ENCODE data around the gene PTGIR.

PTGIR gene

DNA sequence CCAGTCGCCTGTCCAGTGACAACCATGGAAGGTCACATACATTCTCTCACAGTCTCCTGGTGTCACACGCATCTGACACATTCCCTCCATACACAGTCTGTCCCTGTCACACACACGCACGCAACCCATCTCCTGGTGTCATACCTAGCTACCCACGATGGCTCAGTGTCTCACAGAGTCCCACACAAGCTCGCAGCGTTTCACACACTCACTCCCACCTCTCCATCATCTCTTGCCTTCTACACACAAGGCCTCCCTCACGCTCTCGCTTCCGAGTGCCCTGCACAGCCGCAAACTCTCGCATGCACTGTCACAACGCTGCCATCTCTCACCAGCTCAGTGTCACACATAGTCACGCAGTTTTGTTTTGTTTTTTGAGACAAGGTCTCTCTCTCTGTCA lies 12.3 kb upstream of the PTGIR start:
- no peak for DNase-seq (ENCODE audit: low spot score)
- Histone ChIP-seq H3K4me3 (no peak overlapping the region), H3K27ac (no peak overlapping the region)
- TF ChIP-seq, protein P1, sequence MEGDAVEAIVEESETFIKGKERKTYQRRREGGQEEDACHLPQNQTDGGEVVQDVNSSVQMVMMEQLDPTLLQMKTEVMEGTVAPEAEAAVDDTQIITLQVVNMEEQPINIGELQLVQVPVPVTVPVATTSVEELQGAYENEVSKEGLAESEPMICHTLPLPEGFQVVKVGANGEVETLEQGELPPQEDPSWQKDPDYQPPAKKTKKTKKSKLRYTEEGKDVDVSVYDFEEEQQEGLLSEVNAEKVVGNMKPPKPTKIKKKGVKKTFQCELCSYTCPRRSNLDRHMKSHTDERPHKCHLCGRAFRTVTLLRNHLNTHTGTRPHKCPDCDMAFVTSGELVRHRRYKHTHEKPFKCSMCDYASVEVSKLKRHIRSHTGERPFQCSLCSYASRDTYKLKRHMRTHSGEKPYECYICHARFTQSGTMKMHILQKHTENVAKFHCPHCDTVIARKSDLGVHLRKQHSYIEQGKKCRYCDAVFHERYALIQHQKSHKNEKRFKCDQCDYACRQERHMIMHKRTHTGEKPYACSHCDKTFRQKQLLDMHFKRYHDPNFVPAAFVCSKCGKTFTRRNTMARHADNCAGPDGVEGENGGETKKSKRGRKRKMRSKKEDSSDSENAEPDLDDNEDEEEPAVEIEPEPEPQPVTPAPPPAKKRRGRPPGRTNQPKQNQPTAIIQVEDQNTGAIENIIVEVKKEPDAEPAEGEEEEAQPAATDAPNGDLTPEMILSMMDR (IDR thresholded peaks at IDR 0.05): no peak

DNA sequence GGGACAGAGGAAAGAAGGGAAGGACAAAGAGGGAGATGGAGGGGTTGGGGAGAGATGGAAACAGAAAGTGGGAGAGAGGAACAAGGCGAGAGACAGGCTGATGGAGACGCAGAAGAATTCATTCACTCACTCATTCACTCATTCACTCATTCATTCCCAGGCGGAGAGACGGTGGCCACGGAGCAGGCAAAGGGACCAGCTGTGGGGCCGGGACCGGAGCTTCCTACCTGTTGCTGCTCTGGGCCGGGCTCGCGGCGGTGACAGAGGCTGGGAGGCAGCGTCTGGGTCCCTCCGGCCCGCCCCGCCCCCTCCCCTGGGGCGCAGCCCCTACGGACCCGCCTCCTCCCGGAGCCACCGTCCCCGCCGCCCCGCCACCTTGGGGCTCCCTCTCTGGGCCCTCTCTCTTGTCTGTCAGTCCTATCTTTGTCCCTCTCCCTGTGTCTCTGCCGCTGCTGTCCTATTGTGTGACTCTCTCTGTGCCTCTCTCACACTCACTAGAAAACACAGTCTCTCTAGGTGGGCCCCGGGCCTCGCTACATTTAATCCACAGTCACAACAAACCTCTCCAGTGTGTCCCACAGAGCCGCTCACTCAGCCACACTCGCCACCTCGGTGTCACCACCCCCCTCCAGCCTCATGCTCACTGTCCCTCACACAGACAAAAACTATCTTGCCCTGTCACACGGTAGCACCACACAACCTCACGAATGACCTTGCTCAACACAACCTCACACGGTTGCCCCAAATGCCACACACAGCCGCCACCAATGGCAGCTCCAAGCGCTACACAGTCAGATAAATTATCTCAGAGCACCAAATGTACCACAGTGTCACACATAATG lies 11.3 kb upstream of the PTGIR start, which contains the start of gene GNG8:
Gene GNG8 (minus strand): TSS at position 283 of the 842 bp plus-strand sequence. CDS start 1,520 bp downstream, outside the sequence.
- TF ChIP-seq, protein P1 (IDR thresholded peaks at IDR 0.05): no peak
- DNase-seq (ENCODE audit: low spot score): no peak
- Histone ChIP-seq H3K4me3 (peak within 1 kb of the TSS; percentile 71), H3K27ac (peak within 1 kb of the TSS in 1 of 2 donors; percentile 65)

DNA sequence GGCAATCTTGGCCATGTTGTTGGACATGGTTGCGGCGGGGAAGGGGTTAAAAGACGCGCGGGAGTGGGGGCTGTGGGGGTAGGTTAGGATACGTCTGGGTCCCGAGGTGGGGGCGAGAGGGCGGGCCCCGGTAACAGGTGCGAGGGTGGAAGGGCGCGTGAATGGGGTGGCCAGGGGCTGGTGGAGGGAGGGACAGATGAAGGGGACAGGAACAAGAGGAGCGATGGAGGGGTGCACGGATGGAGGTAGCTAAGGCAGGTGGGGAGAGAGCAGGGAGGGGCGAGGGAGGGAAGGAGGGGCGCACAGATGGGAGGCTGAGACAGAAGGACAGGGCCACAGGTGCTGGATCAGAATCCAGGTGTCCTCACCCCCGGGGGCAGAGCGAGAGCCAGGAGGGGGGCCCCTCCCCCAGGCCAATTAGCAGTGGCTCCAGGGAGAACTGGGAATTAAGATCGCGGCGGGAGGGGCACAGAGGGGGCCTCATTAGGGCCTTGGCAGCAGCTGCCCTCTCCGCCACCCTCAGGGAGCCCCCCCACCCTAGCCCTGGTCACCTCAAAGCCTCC lies 9.8 kb upstream of the PTGIR start:
- Histone ChIP-seq H3K4me3 (peak overlapping the region; percentile 71), H3K27ac (peak overlapping the region in 1 of 2 donors; percentile 65)
- no peak for DNase-seq (ENCODE audit: low spot score)
- TF ChIP-seq, protein P1 (IDR thresholded peaks at IDR 0.05): no peak

DNA sequence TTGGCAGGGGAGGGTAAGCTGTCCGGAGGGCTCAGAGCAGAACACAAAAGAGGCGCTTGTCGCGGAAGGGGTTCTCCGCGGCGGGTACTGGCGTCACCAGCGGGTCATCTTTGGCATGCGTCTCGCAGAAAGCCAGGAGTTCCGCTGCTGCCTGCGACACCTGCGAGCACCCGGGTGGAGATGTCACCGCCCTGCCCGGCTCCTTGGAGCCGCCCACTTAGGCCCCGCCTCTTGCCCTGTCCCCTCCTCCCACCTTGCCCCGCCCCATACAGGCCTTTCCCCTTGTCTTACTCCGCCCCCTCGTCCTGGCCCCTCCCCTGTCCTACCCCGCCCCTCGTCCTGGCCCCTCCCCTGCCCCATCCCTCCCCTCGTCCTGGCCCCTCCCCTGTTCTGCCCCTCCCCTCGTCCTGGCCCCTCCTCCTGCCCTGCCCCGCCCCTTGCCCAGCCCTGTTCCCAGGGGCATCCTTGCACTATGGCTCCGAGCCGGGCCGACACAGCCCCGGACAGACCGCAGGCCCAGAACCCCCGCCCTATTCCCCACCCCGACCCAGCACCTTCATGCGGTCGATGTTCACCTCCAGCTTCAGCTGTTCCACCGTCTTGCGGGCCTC lies 9.3 kb upstream of the PTGIR start:
- peak; percentile 92 for DNase-seq (ENCODE audit: low spot score)
- TF ChIP-seq, protein P1 (IDR thresholded peaks at IDR 0.05): no peak
- H3K27ac ChIP-seq: peak overlapping the region in 1 of 2 donors; percentile 65

DNA sequence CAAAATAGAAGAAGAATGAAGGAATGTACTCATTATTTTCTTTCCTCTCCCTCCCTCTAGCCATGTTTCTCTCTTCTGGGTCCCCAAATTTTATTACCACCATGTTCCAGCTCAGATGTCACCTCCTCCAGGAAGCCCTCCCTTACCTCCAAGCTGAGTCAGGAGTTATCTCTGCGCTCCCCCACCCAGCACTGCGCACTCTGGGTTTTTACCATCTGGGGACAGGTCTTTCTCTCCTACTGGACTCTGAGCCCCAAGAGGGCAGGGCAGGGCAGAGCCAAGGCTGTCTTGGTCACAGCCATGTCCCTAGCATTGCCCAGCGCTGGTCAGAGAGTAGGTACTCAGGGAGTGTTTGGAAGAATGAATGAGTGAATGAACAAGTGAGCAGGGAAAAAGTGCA lies 8.2 kb upstream of the PTGIR start:
- TF ChIP-seq, protein P1 (IDR thresholded peaks at IDR 0.05): no peak
- no peak for DNase-seq (ENCODE audit: low spot score)
- Histone ChIP-seq H3K27ac (peak overlapping the region in 1 of 2 donors; percentile 65), H3K4me3 (no peak overlapping the region)

More for the DNA sequence above, 9.3 kb upstream of the PTGIR start:
- peak overlapping the region; percentile 71 for H3K4me3 ChIP-seq

DNA sequence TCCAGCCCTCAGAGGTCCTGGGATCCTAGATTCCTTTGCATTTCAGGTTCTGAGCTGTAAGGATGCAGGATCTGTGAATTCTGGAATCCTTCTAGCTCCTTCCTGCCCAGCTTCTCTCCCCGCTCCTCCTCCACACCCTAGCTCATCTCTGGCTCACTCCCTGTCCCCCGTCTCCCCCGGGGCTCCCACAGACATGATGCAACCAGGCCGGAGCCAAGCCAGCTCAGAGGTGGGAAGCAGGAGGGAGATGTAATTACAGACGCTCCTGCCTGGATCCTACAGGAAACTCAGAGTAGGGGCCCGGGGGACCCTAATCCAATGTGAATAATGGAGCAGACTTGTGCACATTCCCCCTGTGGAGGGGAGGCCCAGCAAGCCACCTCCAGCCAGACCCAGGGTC lies 6.6 kb upstream of the PTGIR start:
- peak overlapping the region in 1 of 2 donors; percentile 58 for H3K27ac ChIP-seq
- TF ChIP-seq, protein P1 (IDR thresholded peaks at IDR 0.05): no peak
- DNase-seq (ENCODE audit: low spot score): no peak
- no peak overlapping the region for H3K4me3 ChIP-seq
